GM11168 (cell line): ENCODE data around the gene RREB1.

Experiments
- in situ Hi-C: fragments of 300-500 bp; cut with MboI; formaldehyde crosslinking; loops from one replicate; pipeline ENCODE4 v1.12.0; 2022; ENCODE audit warnings: low sequenced_read_pairs; ENCODE audit not compliant: unreplicated experiment

The RREB1 gene

GRCh38 chr6:7121700-7122241 is 14.0 kb downstream of the RREB1 start:
- in situ Hi-C loops, result no loop called here

GRCh38 chr6:7122684-7123083 is 14.9 kb downstream of the RREB1 start:
- in situ Hi-C loops, result no loop called here

- in situ Hi-C loops, result no loop called here
Measured at GRCh38 chr6:7124114-7124513, 16.4 kb downstream of the RREB1 start.

- in situ Hi-C loops, result no loop called here
Measured at GRCh38 chr6:7124636-7125035, 16.9 kb downstream of the RREB1 start.

- in situ Hi-C loops, result no loop called here
Measured at GRCh38 chr6:7125290-7125689, 17.5 kb downstream of the RREB1 start.

- in situ Hi-C loops, result no loop called here
Measured at GRCh38 chr6:7126754-7127153, 19.0 kb downstream of the RREB1 start.

- in situ Hi-C loops, result no loop called here
Measured at GRCh38 chr6:7127680-7128079, 19.9 kb downstream of the RREB1 start.

GRCh38 chr6:7129360-7129759 is 21.6 kb downstream of the RREB1 start:
- in situ Hi-C loops, result no loop called here

GRCh38 chr6:7129784-7130569 is 22.2 kb downstream of the RREB1 start:
- in situ Hi-C loops, result no loop called here

- in situ Hi-C loops, result no loop called here
Measured at GRCh38 chr6:7131390-7131789, 23.6 kb downstream of the RREB1 start.

- in situ Hi-C loops, result no loop called here
Measured at GRCh38 chr6:7132398-7133035, 24.8 kb downstream of the RREB1 start.

- in situ Hi-C loops, result no loop called here
Measured at GRCh38 chr6:7134999-7135745, 27.4 kb downstream of the RREB1 start.

- in situ Hi-C loops, result no loop called here
Measured at GRCh38 chr6:7135755-7136154, 28.0 kb downstream of the RREB1 start.

- in situ Hi-C loops, result no loop called here
Measured at GRCh38 chr6:7136859-7137334, 29.1 kb downstream of the RREB1 start.

- in situ Hi-C loops, result no loop called here
Measured at GRCh38 chr6:7137335-7138045, 29.7 kb downstream of the RREB1 start.

- in situ Hi-C loops, result no loop called here
Measured at GRCh38 chr6:7138046-7138531, 30.3 kb downstream of the RREB1 start.

- in situ Hi-C loops, result no loop called here
Measured at GRCh38 chr6:7138921-7139358, 31.2 kb downstream of the RREB1 start.

GRCh38 chr6:7139835-7140470 is 32.2 kb downstream of the RREB1 start:
- in situ Hi-C loops, result no loop called here

GRCh38 chr6:7140631-7141378 is 33.0 kb downstream of the RREB1 start:
- in situ Hi-C loops, result no loop called here
